CD14-positive monocyte (primary cell): ENCODE data around the gene ATF6. TPM values are rescaled to one million over a fixed set of nuclear protein-coding genes. Genes with fewer than 3 reads are reported as not detected.

ENCODE experiments used
- DNase-seq, 3 donors: peaks; one replicate each; pipeline ENCODE4 v3.0.0-alpha.2; 2011 to 2022
- H2AFZ ChIP-seq: 2 replicates; pipeline ENCODE4 v1.6.0; 2012; ENCODE audit warnings: mild to moderate bottlenecking, low read depth, low read length, inconsistent platforms; ENCODE audit not compliant: insufficient read depth, poor library complexity, severe bottlenecking
- H3K27ac ChIP-seq, 2 donors: 1 replicate in 1 of 2; 2 replicates in 1 of 2; pipeline ENCODE4 v1.5.1; 2012 to 2013; ENCODE audit warnings: low read length in 2 of 2, control low read depth in 1 of 2, inconsistent platforms in 1 of 2, low read depth in 1 of 2, mild to moderate bottlenecking in 1 of 2
- H3K27me3 ChIP-seq, 2 donors: one replicate each; pipeline versions ENCODE4 v1.6.0 to v1.6.1; 2011 to 2013; ENCODE audit warnings: low read length in 2 of 2; ENCODE audit not compliant: control insufficient read depth in 2 of 2, insufficient read depth in 2 of 2
- H3K36me3 ChIP-seq, 2 donors: replicated peaks in 1 of 2; 1 replicate in 1 of 2; 2 replicates in 1 of 2; pipeline versions ENCODE4 v1.5.1 to v1.6.1; 2012 to 2013; ENCODE audit warnings: low read length in 2 of 2, control low read depth in 1 of 2, inconsistent platforms in 1 of 2, mild to moderate bottlenecking in 1 of 2; ENCODE audit not compliant: insufficient read depth in 2 of 2, control insufficient read depth in 1 of 2
- H3K4me1 ChIP-seq, 2 donors: 1 replicate in 1 of 2; 2 replicates in 1 of 2; pipeline versions ENCODE4 v1.5.1 to v1.6.1; 2012 to 2013; ENCODE audit warnings: low read length in 2 of 2, control low read depth in 1 of 2, inconsistent platforms in 1 of 2, mild to moderate bottlenecking in 1 of 2, moderate library complexity in 1 of 2; ENCODE audit not compliant: insufficient read depth in 2 of 2, control insufficient read depth in 1 of 2
- H3K4me2 ChIP-seq: replicated peaks from 2 replicates; pipeline ENCODE3; 2012; ENCODE audit warnings: low read length, moderate library complexity, mild to moderate bottlenecking; ENCODE audit not compliant: poor library complexity, severe bottlenecking; ENCODE audit errors: extremely low read depth
- H3K4me3 ChIP-seq, 3 experiments: fragments of 200-600 bp in 1 of 3; sonication (generic) in 1 of 3; replicated peaks in 1 of 3; 1 replicate in 2 of 3; 2 replicates in 1 of 3; pipeline ENCODE4 v1.5.1; 2011 to 2013; ENCODE audit warnings: low read length in 3 of 3, mild to moderate bottlenecking in 3 of 3, control low read depth in 2 of 3, low read depth in 2 of 3, inconsistent platforms in 1 of 3, moderate library complexity in 1 of 3
- H3K79me2 ChIP-seq: 2 replicates; pipeline ENCODE4 v1.6.0; 2012; ENCODE audit warnings: mild to moderate bottlenecking, control low read depth, inconsistent platforms, low read length, moderate library complexity; ENCODE audit not compliant: insufficient read depth
- H3K9ac ChIP-seq: 2 replicates; pipeline ENCODE4 v1.6.0; 2017; ENCODE audit warnings: low read length, mild to moderate bottlenecking; ENCODE audit not compliant: insufficient read depth, poor library complexity, severe bottlenecking
- H3K9me3 ChIP-seq, 2 donors: replicated peaks in 1 of 2; 1 replicate in 1 of 2; 2 replicates in 1 of 2; pipeline versions ENCODE4 v1.5.1 to v1.6.1; 2012 to 2013; ENCODE audit warnings: low read length in 2 of 2, control low read depth in 1 of 2; ENCODE audit not compliant: control insufficient read depth in 1 of 2, insufficient read depth in 1 of 2
- H4K20me1 ChIP-seq: 2 replicates; pipeline ENCODE4 v1.6.0; 2012; ENCODE audit warnings: mild to moderate bottlenecking, low read length, control low read depth, moderate library complexity; ENCODE audit not compliant: insufficient read depth
- H3K27ac Mint-ChIP-seq, 7 donors: one replicate each; pipeline ENCODE4 v1.8.0; 2020; ENCODE audit warnings: mild to moderate bottlenecking in 7 of 7, mixed read lengths in 7 of 7, moderate library complexity in 6 of 7, inconsistent platforms in 2 of 7
- H3K27me3 Mint-ChIP-seq, 3 donors: one replicate each; pipeline ENCODE4 v1.8.0; 2021 to 2022; ENCODE audit warnings: low read depth in 3 of 3, mild to moderate bottlenecking in 3 of 3, mixed read lengths in 3 of 3, moderate library complexity in 3 of 3, inconsistent platforms in 1 of 3
- H3K36me3 Mint-ChIP-seq, 2 donors: one replicate each; pipeline ENCODE4 v1.8.0; 2020; ENCODE audit warnings: mixed read lengths in 2 of 2, inconsistent platforms in 1 of 2, mild to moderate bottlenecking in 1 of 2
- H3K4me1 Mint-ChIP-seq: one replicate; pipeline ENCODE4 v1.8.0; 2020; ENCODE audit warnings: mild to moderate bottlenecking, mixed read lengths
- H3K4me3 Mint-ChIP-seq, 2 donors: one replicate each; pipeline ENCODE4 v1.8.0; 2020; ENCODE audit warnings: mild to moderate bottlenecking in 2 of 2, mixed read lengths in 2 of 2, moderate library complexity in 1 of 2
- H3K9me3 Mint-ChIP-seq, 7 donors: one replicate each; pipeline ENCODE4 v1.8.0; 2020 to 2022; ENCODE audit warnings: mixed read lengths in 7 of 7, mild to moderate bottlenecking in 6 of 7, moderate library complexity in 6 of 7, inconsistent platforms in 2 of 7
- CTCF ChIP-seq: fragments of 200-600 bp; IDR thresholded peaks from one replicate; pipeline ENCODE4 v1.8.0; 2022; ENCODE audit warnings: antibody characterized with exemption, mild to moderate bottlenecking
- WGBS: methylation state at CpG from one replicate; pipeline ENCODE4 v1.1.5; 2013; ENCODE audit warnings: missing lambda C conversion rate; ENCODE audit not compliant: insufficient coverage; 5-methylcytosine and 5-hydroxymethylcytosine counted together
- intact Hi-C, 2 donors: fragments of 100-400 bp; cut with micrococcal nuclease; formaldehyde crosslinking; loops; one replicate each; pipeline versions ENCODE4 v1.15.0 to v1.15.1; 2023
- polyA plus RNA-seq, 3 donors: library from polyadenylated mRNA; depleted of rRNA in 1 of 3; unstranded in 2 of 3; stranded (reverse) in 1 of 3; fragments of 300-500 nt in 2 of 3; fragments of >200 nt in 1 of 3; fragmentation: Illumina TruSeq in 2 of 3; gene quantifications; 1 replicate in 2 of 3; 2 replicates in 1 of 3; pipeline ENCODE4 v1.2.3, GENCODE V29; 2012 to 2021

Gene ATF6
- polyA plus RNA-seq, 3 donors, result 13.4 to 25.6 (median 22.2) TPM

- peaks cover 0 to 3% of the 10 kb centered on the region in 2 donors for H3K9me3 ChIP-seq
- H3K79me2 ChIP-seq, result no peaks in the 10 kb centered on the region
- H3K4me1 Mint-ChIP-seq, result peaks cover 24% of the 10 kb centered on the region
- H3K4me1 ChIP-seq, result peaks cover 37 to 41% of the 10 kb centered on the region in 2 donors
- DNase-seq, result no peak
- no peak overlapping the region for H3K4me2 ChIP-seq
- H3K27ac ChIP-seq, result no peak overlapping the region
- H4K20me1 ChIP-seq, result no peaks in the 10 kb centered on the region
- no peak overlapping the region for H3K4me3 Mint-ChIP-seq
- H3K4me3 ChIP-seq, result no peak overlapping the region
- H3K9me3 Mint-ChIP-seq, result no peaks in the 10 kb centered on the region
- no peak overlapping the region for H2AFZ ChIP-seq
- H3K36me3 Mint-ChIP-seq, result peaks cover 0 to 4% of the 10 kb centered on the region in 2 donors
- intact Hi-C loops, result no loop called here
- TF ChIP-seq CTCF, result no peak
- WGBS, result 98% methylated on average over 10 of the region's 11 CpGs
- H3K27me3 Mint-ChIP-seq, result peaks cover 0 to 4% (median 2%) of the 10 kb centered on the region in 3 donors
- no peak overlapping the region for H3K9ac ChIP-seq
- no peaks in the 10 kb centered on the region for H3K27me3 ChIP-seq
- H3K36me3 ChIP-seq, result no peaks in the 10 kb centered on the region
- H3K27ac Mint-ChIP-seq, result no peak overlapping the region
Measured at GRCh38 chr1:162000053-162000420, 233.9 kb downstream of the ATF6 start.

- peak overlapping the region; percentile 52 for H3K9ac ChIP-seq
- peak overlapping the region; percentile 25 to 72 (median 39) for H3K4me3 ChIP-seq
- peaks cover 37 to 52% of the 10 kb centered on the region in 2 donors for H3K4me1 ChIP-seq
- Mint-ChIP-seq H3K4me1 (peaks cover 33% of the 10 kb centered on the region), H3K27ac (peak overlapping the region; percentile 47 to 94 (median 88)), H3K9me3 (no peaks in the 10 kb centered on the region), H3K36me3 (no peaks in the 10 kb centered on the region), H3K27me3 (peaks cover 0 to 4% (median 4%) of the 10 kb centered on the region in 3 donors), H3K4me3 (peak overlapping the region; percentile 76 to 92)
- no peaks in the 10 kb centered on the region for H3K27me3 ChIP-seq
- no peaks in the 10 kb centered on the region for H3K36me3 ChIP-seq
- 3% methylated on average over 14 of the region's 15 CpGs for WGBS
- peak overlapping the region; percentile 59 to 74 for H3K27ac ChIP-seq
- intact Hi-C loops, result no loop called here
- H4K20me1 ChIP-seq, result no peaks in the 10 kb centered on the region
- no peak for TF ChIP-seq CTCF
- H3K79me2 ChIP-seq, result no peaks in the 10 kb centered on the region
- H2AFZ ChIP-seq, result peak overlapping the region; percentile 79
- H3K9me3 ChIP-seq, result peaks cover 0 to 3% of the 10 kb centered on the region in 2 donors
- peak overlapping the region; percentile 78 for H3K4me2 ChIP-seq
- DNase-seq, result peak in 2 of 3 donors; percentile 46 to 56
Measured at GRCh38 chr1:162003061-162003829, 237.1 kb downstream of the ATF6 start.
